Naive thymus-derived CD4-positive, alpha-beta T cell (primary cell): ENCODE results near the gene ATG5. TPM values are rescaled to one million over a fixed set of nuclear protein-coding genes. Genes with fewer than 3 reads are reported as not detected.
A peak's percentile ranks its signal among the peaks of the same experiment; 100 is the strongest.

Experiments
- ATAC-seq: fragments of 150-1000 bp; cut with Tn5 transposase; 2 replicates; pipeline ENCODE4 v1.10.0; 2021; ENCODE audit warnings: mild to moderate bottlenecking, moderate library complexity
- CTCF ChIA-PET: fragments of 350-600 bp; sonication (Branson Sonifier 250); formaldehyde crosslinking; loops from one replicate; lab custom pipeline; 2021; ENCODE audit warnings: antibody characterized with exemption; lab: Charles Lee
- POLR2A ChIA-PET: fragments of 350-600 bp; sonication (Branson Sonifier 250); formaldehyde crosslinking; loops from one replicate; lab custom pipeline; 2021; ENCODE audit warnings: antibody characterized with exemption, inconsistent platforms; lab: Charles Lee
- DNase-seq, 9 donors: peaks; one replicate each; pipeline versions ENCODE4 v3.0.0 to v3.0.0-alpha.2; 2020 to 2022; ENCODE audit warnings: mixed read lengths in 1 of 9
- H3K27ac ChIP-seq: one replicate; pipeline ENCODE4 v1.7.0; 2013; ENCODE audit warnings: mild to moderate bottlenecking, low read depth, low read length, moderate library complexity
- H3K27me3 ChIP-seq, 2 donors: one replicate each; pipeline ENCODE4 v1.7.0; 2013; ENCODE audit warnings: low read length in 2 of 2, mild to moderate bottlenecking in 2 of 2, moderate library complexity in 2 of 2; ENCODE audit not compliant: control insufficient read depth in 2 of 2, insufficient read depth in 2 of 2
- H3K36me3 ChIP-seq, 3 experiments: 1 replicate in 2 of 3; 2 replicates in 1 of 3; pipeline ENCODE4 v1.7.0; 2013; ENCODE audit warnings: low read length in 3 of 3, mild to moderate bottlenecking in 3 of 3, moderate library complexity in 1 of 3; ENCODE audit not compliant: insufficient read depth in 3 of 3, control insufficient read depth in 2 of 3
- H3K4me1 ChIP-seq, 2 donors: one replicate each; pipeline ENCODE4 v1.7.0; 2013; ENCODE audit warnings: low read length in 2 of 2, mild to moderate bottlenecking in 2 of 2, moderate library complexity in 1 of 2; ENCODE audit not compliant: control insufficient read depth in 2 of 2, insufficient read depth in 2 of 2
- H3K4me3 ChIP-seq: 2 replicates; pipeline ENCODE4 v1.7.0; 2013; ENCODE audit warnings: mild to moderate bottlenecking, low read length
- H3K9me3 ChIP-seq, 3 experiments: 1 replicate in 2 of 3; 2 replicates in 1 of 3; pipeline ENCODE4 v1.7.0; 2013; ENCODE audit warnings: low read length in 3 of 3; ENCODE audit not compliant: control insufficient read depth in 2 of 3
- H3K27ac Mint-ChIP-seq, 9 donors: one replicate each; pipeline ENCODE4 v1.8.0; 2020 to 2022; ENCODE audit warnings: mixed read lengths in 9 of 9, mild to moderate bottlenecking in 8 of 9, moderate library complexity in 5 of 9, inconsistent platforms in 2 of 9
- H3K27me3 Mint-ChIP-seq, 5 donors: one replicate each; pipeline ENCODE4 v1.8.0; 2021 to 2022; ENCODE audit warnings: mixed read lengths in 5 of 5, mild to moderate bottlenecking in 1 of 5
- H3K36me3 Mint-ChIP-seq, 5 donors: one replicate each; pipeline ENCODE4 v1.8.0; 2020 to 2022; ENCODE audit warnings: mixed read lengths in 5 of 5, mild to moderate bottlenecking in 3 of 5, inconsistent platforms in 1 of 5
- H3K4me1 Mint-ChIP-seq, 7 donors: one replicate each; pipeline ENCODE4 v1.8.0; 2020 to 2022; ENCODE audit warnings: mixed read lengths in 7 of 7, mild to moderate bottlenecking in 3 of 7, inconsistent platforms in 1 of 7
- H3K4me3 Mint-ChIP-seq, 10 donors: one replicate each; pipeline ENCODE4 v1.8.0; 2020 to 2022; ENCODE audit warnings: mild to moderate bottlenecking in 10 of 10, mixed read lengths in 10 of 10, moderate library complexity in 6 of 10, inconsistent platforms in 2 of 10
- H3K9me3 Mint-ChIP-seq, 11 donors: one replicate each; pipeline ENCODE4 v1.8.0; 2020 to 2022; ENCODE audit warnings: mixed read lengths in 11 of 11, mild to moderate bottlenecking in 4 of 11, inconsistent platforms in 1 of 11, moderate library complexity in 1 of 11
- intact Hi-C, 2 donors: fragments of 100-400 bp; cut with micrococcal nuclease; formaldehyde crosslinking; loops; one replicate each; pipeline ENCODE4 v1.15.1; 2023
- polyA plus RNA-seq, 2 donors: library from polyadenylated mRNA; unstranded; fragments of 300-500 nt; fragmentation: Illumina TruSeq; gene quantifications; one replicate each; pipeline ENCODE4 v1.2.3, GENCODE V29; 2021
- total RNA-seq, 6 experiments: library from RNA in 5 of 6; stranded (reverse) in 5 of 6; gene quantifications; 1 replicate in 5 of 6; 2 replicates in 1 of 6; pipeline ENCODE4 v1.2.3 and lab custom pipeline; 2021 to 2026

Gene ATG5
- total and polyA plus RNA-seq, 7 experiments from 2014 or later: 24.0 to 32.9 (median 28.8) TPM

DNA sequence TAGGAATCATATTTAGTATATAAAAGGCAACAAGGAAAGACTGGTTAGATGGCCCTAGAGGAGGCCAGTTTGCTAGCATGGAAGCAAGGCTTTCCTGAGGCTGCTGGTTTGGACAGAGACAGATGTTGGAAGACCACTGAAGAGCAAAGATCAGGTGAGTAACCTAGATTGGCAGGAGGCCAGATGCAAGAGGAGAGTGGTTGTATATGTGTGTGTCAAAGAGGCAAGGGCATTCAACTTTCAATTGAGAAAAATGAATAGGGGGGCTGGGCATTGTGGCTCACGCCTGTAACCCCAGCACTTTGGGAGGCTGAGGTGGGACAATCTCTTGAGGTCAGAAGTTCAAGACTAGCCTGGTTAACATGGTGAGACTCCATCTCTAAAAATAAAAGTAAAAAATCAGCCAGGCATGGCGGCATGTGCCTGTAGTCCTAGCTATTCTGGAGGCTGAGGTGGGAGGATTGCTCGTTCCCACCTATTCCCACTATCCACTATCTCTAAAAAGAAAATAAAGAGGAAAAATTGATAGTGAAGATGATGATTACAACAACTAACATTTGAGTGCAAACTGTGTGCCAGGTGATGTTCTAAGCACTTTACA, 159.6 kb downstream of the ATG5 start:
- Histone ChIP-seq H3K27me3 (no peaks in the 10 kb centered on the region), H3K36me3 (no peaks in the 10 kb centered on the region), H3K27ac (no peak overlapping the region), H3K4me3 (no peak overlapping the region), H3K4me1 (peaks cover 6 to 26% of the 10 kb centered on the region in 2 donors), H3K9me3 (no peaks in the 10 kb centered on the region)
- DNase-seq (no peak), ATAC-seq (no peak)
- H3K4me3 Mint-ChIP-seq: no peak overlapping the region
- CTCF ChIA-PET: no interaction called here
- peaks cover 0 to 4% (median 0%) of the 10 kb centered on the region in 11 donors for H3K9me3 Mint-ChIP-seq
- no peaks in the 10 kb centered on the region for H3K27me3 Mint-ChIP-seq
- intact Hi-C loops: loop anchor here in 1 of 2 donors (2.0 kb wide), 1 partner anchor 49 kb away; no protein-coding TSS in a partner anchor
- peak overlapping the region in 1 of 9 donors; percentile 6 for H3K27ac Mint-ChIP-seq
- H3K4me1 Mint-ChIP-seq: peaks cover 13 to 59% (median 22%) of the 10 kb centered on the region in 7 donors
- POLR2A ChIA-PET: interaction anchor here (0.9 kb wide), 1 partner anchor 12 kb away, joined by 3 read pairs; no protein-coding TSS in a partner anchor
- peaks cover 0 to 13% (median 0%) of the 10 kb centered on the region in 5 donors for H3K36me3 Mint-ChIP-seq

DNA sequence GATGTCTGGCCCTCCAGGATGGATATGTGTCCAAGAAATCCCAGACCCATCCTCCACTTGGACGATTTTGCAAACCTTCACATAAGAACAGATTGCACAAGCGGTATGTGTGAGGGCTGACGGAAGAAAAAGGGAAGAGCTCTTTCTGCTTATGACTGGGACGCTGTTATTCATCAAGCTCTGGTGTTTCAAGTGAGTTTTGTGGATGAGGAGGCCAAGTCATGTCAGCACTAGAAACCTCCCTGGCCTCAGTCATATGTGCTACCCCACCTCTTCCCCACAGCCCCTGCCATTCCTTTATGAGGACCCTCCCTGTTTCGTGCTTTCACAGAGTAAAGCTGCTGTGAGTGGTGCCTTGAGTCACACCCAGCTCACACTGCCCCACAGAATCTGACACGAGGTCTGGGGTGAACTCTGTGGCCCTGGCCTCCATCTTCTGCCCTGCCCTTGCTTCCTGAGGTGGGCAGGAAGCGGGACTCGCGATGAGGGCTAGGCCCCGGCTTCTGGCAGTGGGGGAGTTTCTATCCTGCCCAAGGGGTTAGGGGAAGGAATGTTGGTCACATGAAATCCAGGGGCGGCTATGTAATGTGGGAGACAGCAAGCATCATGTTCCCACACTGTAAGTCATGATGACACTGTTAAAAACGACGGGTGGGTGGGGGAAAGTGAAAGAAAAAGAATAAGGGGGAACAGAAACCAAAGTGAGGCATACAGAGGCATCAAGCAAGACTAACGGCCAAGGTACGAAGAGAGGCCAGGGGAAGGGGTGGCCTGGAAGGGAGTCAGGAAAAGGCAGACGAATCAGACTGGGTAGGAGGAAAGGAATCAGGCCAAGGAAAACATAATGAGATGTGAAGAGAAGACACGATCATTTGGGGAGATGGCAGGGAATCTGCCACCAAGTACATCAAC, 161.3 kb downstream of the ATG5 start:
- peak overlapping the region; percentile 0 to 77 (median 28) for H3K4me3 Mint-ChIP-seq
- peak overlapping the region in 7 of 9 donors; percentile 22 to 98 (median 71) for H3K27ac Mint-ChIP-seq
- H3K27ac ChIP-seq: no peak overlapping the region
- H3K27me3 Mint-ChIP-seq: peaks cover 0 to 1% (median 0%) of the 10 kb centered on the region in 5 donors
- no peaks in the 10 kb centered on the region for H3K9me3 ChIP-seq
- H3K36me3 Mint-ChIP-seq: peaks cover 0 to 10% (median 0%) of the 10 kb centered on the region in 5 donors
- H3K4me1 Mint-ChIP-seq: peaks cover 13 to 56% (median 22%) of the 10 kb centered on the region in 7 donors
- peak overlapping the region; percentile 18 for H3K4me3 ChIP-seq
- H3K9me3 Mint-ChIP-seq: peaks cover 0 to 4% (median 0%) of the 10 kb centered on the region in 11 donors
- ChIA-PET CTCF (interaction anchor here (1.1 to 1.6 kb wide), 2 partner anchors 57 to 59 kb away, joined by 3 read pairs; no protein-coding TSS in a partner anchor), POLR2A (no interaction called here)
- no peaks in the 10 kb centered on the region for H3K36me3 ChIP-seq
- no peaks in the 10 kb centered on the region for H3K27me3 ChIP-seq
- peak in 2 of 9 donors; percentile 21 to 67 for DNase-seq
- intact Hi-C loops: loop anchor here (1.0 to 5.0 kb wide), 9 partner anchors 9 to 518 kb away; no protein-coding TSS in a partner anchor
- peak; percentile 80 for ATAC-seq
- H3K4me1 ChIP-seq: peaks cover 6 to 26% of the 10 kb centered on the region in 2 donors

DNA sequence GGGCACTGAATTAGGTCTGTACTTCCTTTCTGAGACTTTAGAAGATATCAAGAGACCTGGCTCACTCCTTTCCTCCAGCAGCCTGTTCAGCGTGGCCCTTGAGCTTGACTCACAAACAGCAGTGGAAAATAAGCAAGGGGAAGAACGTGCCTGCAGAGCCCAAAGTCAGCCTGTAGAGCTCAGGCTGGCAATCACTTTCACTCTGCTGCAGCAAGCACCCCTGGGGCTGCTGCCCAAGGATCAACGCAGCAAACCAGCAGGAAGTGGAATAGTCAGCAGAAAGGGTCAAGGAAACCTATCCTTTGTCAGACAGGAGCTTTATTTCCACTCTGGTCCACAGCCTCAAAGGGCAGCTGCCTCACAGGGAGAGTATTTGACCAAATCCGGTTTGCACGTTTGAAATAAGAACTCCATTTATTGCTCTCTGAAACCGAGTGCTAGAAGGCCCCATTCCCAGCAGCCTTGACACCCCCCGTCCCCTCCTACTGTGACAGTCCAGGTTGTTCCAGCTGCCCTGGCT, 162.1 kb downstream of the ATG5 start:
- Mint-ChIP-seq H3K9me3 (peaks cover 0 to 4% (median 0%) of the 10 kb centered on the region in 11 donors), H3K36me3 (peaks cover 0 to 10% (median 0%) of the 10 kb centered on the region in 5 donors), H3K27me3 (peaks cover 0 to 3% (median 0%) of the 10 kb centered on the region in 5 donors), H3K4me1 (peaks cover 13 to 56% (median 22%) of the 10 kb centered on the region in 7 donors), H3K4me3 (peak overlapping the region in 7 of 10 donors; percentile 14 to 77 (median 31)), H3K27ac (peak overlapping the region in 6 of 9 donors; percentile 14 to 98 (median 34))
- POLR2A ChIA-PET: no interaction called here
- Histone ChIP-seq H3K4me1 (peaks cover 6 to 26% of the 10 kb centered on the region in 2 donors), H3K27ac (no peak overlapping the region), H3K9me3 (no peaks in the 10 kb centered on the region), H3K27me3 (no peaks in the 10 kb centered on the region), H3K4me3 (no peak overlapping the region), H3K36me3 (no peaks in the 10 kb centered on the region)
- peak; percentile 60 for ATAC-seq
- CTCF ChIA-PET: interaction anchor here (1.1 to 1.6 kb wide), 2 partner anchors 57 to 60 kb away, joined by 3 read pairs; no protein-coding TSS in a partner anchor
- peak in 1 of 9 donors; percentile 51 for DNase-seq
- intact Hi-C loops: loop anchor here in 1 of 2 donors (5.0 kb wide), 1 partner anchor 46 kb away; no protein-coding TSS in a partner anchor

DNA sequence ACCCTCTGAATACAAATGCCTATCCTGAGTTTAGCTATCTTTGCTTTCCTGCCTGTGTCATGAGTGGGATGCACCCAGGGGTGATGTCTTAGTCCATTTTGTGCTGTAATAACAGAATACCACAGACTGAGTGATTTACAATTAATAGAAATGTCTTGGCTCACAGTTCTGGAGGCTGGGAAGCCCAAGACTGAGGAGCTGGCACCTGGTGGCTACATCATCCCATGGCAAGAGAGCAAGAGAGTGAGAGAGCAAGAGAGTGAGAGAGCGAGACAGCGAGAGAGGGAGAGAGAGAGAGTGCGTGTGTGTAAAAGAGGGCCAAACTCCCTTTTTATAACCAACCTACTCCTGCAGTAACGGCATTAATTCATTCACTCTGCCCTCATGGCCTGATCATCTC, 162.6 kb downstream of the ATG5 start:
- Histone ChIP-seq H3K4me3 (peak overlapping the region; percentile 10), H3K27me3 (no peaks in the 10 kb centered on the region), H3K4me1 (peaks cover 6 to 26% of the 10 kb centered on the region in 2 donors), H3K9me3 (no peaks in the 10 kb centered on the region), H3K27ac (no peak overlapping the region), H3K36me3 (no peaks in the 10 kb centered on the region)
- no peak for ATAC-seq
- intact Hi-C loops: loop anchor here in 1 of 2 donors (5.0 kb wide), 1 partner anchor 46 kb away; no protein-coding TSS in a partner anchor
- peaks cover 0 to 4% (median 0%) of the 10 kb centered on the region in 11 donors for H3K9me3 Mint-ChIP-seq
- peaks cover 13 to 54% (median 22%) of the 10 kb centered on the region in 7 donors for H3K4me1 Mint-ChIP-seq
- peaks cover 0 to 10% (median 0%) of the 10 kb centered on the region in 5 donors for H3K36me3 Mint-ChIP-seq
- H3K4me3 Mint-ChIP-seq: peak overlapping the region in 3 of 10 donors; percentile 31 to 77 (median 44)
- CTCF ChIA-PET: no interaction called here
- POLR2A ChIA-PET: no interaction called here
- no peak for DNase-seq
- H3K27me3 Mint-ChIP-seq: peaks cover 0 to 3% (median 0%) of the 10 kb centered on the region in 5 donors
- H3K27ac Mint-ChIP-seq: peak overlapping the region in 3 of 9 donors; percentile 8 to 98 (median 25)

DNA sequence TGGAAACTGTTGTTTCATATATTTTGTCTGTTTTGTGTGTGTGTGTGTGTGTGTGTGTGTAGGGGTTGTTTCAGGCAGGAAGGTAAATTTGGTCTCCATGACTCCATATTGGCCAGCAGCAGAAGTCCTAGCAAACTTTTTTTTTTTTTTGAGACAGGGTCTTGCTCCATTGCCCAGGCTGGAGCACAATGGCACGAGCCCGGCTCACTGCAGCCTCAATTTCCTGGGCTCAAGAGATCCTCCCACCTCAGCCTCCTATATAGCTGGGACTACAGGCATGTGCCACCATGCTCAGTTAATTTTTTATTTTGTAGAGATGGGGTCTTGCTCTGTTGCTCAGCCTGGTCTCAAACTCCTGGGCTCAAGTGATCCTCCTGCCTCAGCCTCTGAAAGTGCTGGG, 163.7 kb downstream of the ATG5 start:
- H3K4me1 ChIP-seq: peaks cover 6 to 26% of the 10 kb centered on the region in 2 donors
- no peak for ATAC-seq
- H3K9me3 ChIP-seq: no peaks in the 10 kb centered on the region
- Mint-ChIP-seq H3K9me3 (peaks cover 0 to 4% (median 0%) of the 10 kb centered on the region in 11 donors), H3K4me3 (peak overlapping the region in 1 of 10 donors; percentile 15), H3K4me1 (peaks cover 13 to 51% (median 22%) of the 10 kb centered on the region in 7 donors), H3K27me3 (peaks cover 0 to 3% (median 0%) of the 10 kb centered on the region in 5 donors), H3K36me3 (peaks cover 0 to 10% (median 3%) of the 10 kb centered on the region in 5 donors), H3K27ac (peak overlapping the region in 1 of 9 donors; percentile 42)
- DNase-seq: no peak
- H3K27me3 ChIP-seq: no peaks in the 10 kb centered on the region
- POLR2A ChIA-PET: interaction anchor here (0.6 kb wide), 1 partner anchor 11 kb away, joined by 3 read pairs; no protein-coding TSS in a partner anchor
- no peaks in the 10 kb centered on the region for H3K36me3 ChIP-seq
- intact Hi-C loops: loop anchor here in 1 of 2 donors (5.0 kb wide), 1 partner anchor 45 kb away; no protein-coding TSS in a partner anchor
- no peak overlapping the region for H3K4me3 ChIP-seq
- CTCF ChIA-PET: no interaction called here
- no peak overlapping the region for H3K27ac ChIP-seq
